ENCODE measurements around the gene GANC. TPM values are rescaled to one million over a fixed set of nuclear protein-coding genes. Genes with fewer than 3 reads are reported as not detected.

GANC gene
- total RNA-seq, 1 donor = 21.4 TPM

DNA sequence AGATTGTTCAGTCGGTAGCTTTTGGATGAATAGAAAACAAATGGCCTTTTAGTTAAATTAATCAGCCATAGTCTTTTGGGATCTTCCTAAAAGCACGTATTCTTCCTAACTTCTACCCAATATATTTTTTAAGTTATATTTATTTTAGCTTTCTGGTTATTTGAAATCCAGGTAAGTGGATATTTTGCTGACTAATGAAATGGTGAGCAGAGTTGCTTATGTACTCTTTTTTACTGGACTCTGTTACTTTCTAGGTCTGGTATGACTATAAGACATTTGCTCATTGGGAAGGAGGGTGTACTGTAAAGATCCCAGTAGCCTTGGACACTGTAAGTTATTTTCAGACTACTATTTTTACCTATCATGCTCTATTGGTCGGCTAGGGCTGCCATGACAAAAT is 72.5 kb downstream of the GANC start:
- H3K4me3 ChIP-seq (ENCODE audit: low read length) = no peak overlapping the region
- no peaks in the 10 kb centered on the region for H3K27me3 ChIP-seq (ENCODE audit: insufficient read depth, low read length)
- H3K9me3 ChIP-seq (ENCODE audit: low read depth, low read length) = no peaks in the 10 kb centered on the region
- no peaks in the 10 kb centered on the region for H3K4me1 ChIP-seq (ENCODE audit: insufficient read depth, low read length)

DNA sequence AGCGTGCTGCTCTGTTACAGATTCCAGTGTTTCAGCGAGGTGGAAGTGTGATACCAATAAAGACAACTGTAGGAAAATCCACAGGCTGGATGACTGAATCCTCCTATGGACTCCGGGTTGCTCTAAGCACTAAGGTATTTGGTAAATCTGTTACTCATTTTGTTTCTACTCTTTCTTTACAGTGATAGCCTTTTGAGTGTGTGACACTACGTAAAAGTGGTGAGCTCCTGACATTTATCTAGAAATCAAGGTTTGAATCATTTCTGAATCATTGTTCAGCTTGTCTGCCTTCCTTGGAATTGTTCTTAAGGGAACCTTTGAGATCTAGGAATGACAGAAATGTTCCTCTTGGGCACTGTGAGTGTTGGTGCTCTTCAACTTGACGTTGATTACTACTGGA is 75.1 kb downstream of the GANC start:
- no peaks in the 10 kb centered on the region for H3K4me1 ChIP-seq (ENCODE audit: insufficient read depth, low read length)
- H3K9me3 ChIP-seq (ENCODE audit: low read depth, low read length) = no peaks in the 10 kb centered on the region
- H3K4me3 ChIP-seq (ENCODE audit: low read length) = no peak overlapping the region
- H3K27me3 ChIP-seq (ENCODE audit: insufficient read depth, low read length) = no peaks in the 10 kb centered on the region

DNA sequence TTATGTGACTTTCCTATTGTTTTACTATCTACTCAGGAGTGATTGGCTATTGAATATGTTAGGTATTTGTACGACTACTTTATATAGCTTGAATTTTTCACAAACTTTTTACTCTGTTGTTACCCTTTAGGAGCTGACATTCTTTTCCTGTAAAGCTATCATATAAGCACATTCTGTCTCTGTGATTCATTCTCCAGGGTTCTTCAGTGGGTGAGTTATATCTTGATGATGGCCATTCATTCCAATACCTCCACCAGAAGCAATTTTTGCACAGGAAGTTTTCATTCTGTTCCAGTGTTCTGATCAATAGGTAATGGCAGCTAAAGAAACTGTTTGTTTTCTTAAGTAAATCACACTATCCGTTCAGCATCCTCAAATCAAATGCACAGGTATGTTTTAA is 76.2 kb downstream of the GANC start:
- no peaks in the 10 kb centered on the region for H3K9me3 ChIP-seq (ENCODE audit: low read depth, low read length)
- H3K27me3 ChIP-seq (ENCODE audit: insufficient read depth, low read length) = no peaks in the 10 kb centered on the region
- H3K4me1 ChIP-seq (ENCODE audit: insufficient read depth, low read length) = no peaks in the 10 kb centered on the region
- no peak overlapping the region for H3K4me3 ChIP-seq (ENCODE audit: low read length)

DNA sequence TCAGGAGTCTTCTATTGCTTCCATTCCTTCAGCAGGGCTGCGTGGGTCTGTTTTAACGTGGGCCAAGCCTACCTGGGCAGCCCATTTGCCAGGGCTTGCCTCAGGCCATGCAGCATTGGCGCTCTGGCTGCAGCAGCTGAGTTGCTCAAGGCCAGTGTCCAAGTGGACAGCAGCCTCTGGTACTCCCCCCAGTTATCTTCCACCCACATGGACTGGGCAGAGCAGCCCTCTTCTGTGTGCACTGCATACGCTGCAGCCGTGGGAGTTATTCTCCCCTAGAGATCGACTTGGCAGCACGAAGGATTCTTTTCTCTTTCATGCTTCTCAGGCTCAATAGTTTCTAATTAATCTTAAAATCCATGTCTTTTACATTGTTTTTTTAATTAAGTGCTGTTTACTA is 79.4 kb downstream of the GANC start:
- Histone ChIP-seq H3K4me1 (ENCODE audit: insufficient read depth, low read length) (no peaks in the 10 kb centered on the region), H3K9me3 (ENCODE audit: low read depth, low read length) (no peaks in the 10 kb centered on the region), H3K4me3 (ENCODE audit: low read length) (no peak overlapping the region), H3K27me3 (ENCODE audit: insufficient read depth, low read length) (no peaks in the 10 kb centered on the region)

DNA sequence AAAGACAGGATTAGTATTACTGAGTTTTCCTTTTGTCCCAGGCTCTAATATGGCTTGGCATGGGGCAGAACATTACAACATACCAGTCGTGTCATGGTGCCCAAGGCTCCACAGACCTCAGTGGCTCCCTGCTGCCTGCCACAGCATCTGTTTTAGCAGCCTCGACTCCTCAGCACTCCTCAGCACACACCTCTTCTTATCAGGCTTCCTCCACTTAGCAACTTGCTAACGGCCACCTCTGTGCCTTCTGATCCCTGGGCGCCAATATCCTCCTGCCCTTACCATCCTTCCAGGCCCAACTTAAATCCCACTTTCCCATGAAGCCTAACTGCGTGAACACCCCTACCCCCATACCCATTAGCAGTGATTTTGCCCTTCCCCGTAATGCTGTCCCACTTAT is 80.1 kb downstream of the GANC start:
- Histone ChIP-seq H3K27me3 (ENCODE audit: insufficient read depth, low read length) (no peaks in the 10 kb centered on the region), H3K9me3 (ENCODE audit: low read depth, low read length) (no peaks in the 10 kb centered on the region), H3K4me1 (ENCODE audit: insufficient read depth, low read length) (no peaks in the 10 kb centered on the region), H3K4me3 (ENCODE audit: low read length) (no peak overlapping the region)

DNA sequence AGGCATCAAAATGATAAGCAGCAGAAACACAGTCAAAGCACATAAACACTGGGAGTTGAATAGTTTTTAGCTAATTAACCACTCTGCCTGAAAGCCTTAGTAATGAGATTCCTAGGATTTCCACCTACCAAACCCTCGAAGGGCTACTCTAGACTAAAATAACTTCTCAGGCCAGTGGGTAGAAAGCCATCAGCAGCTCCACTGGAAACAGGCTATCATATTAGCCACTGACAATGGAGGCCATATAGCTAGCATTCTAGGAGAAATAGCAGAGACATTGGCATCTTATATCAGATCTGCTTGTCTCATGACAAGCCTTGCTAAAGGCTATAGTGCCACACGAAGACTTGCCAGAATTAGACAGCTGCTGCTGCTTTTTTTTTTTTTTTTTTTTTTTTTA is 81.8 kb downstream of the GANC start:
- peaks cover 13% of the 10 kb centered on the region for H3K4me1 ChIP-seq (ENCODE audit: insufficient read depth, low read length)
- no peak overlapping the region for H3K4me3 ChIP-seq (ENCODE audit: low read length)
- no peaks in the 10 kb centered on the region for H3K9me3 ChIP-seq (ENCODE audit: low read depth, low read length)
- no peaks in the 10 kb centered on the region for H3K27me3 ChIP-seq (ENCODE audit: insufficient read depth, low read length)

DNA sequence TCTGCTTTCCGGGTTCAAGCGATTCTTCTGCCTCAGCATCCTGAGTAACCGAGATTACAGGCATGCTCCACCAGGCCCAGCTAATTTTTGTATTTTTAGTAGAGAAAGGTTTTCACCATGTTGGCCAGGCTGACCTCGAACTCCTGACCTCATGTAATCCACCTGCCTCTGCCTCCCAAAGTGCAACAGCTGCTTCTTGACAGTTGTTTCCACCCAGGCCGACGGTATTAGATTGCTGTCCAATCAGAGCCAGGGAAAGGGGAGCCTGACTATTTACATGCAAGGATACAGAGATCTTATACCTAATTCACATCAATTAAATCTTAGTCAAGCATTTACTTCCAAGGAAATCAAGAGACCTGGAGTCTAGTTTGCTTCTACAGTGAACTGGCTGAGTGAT is 82.3 kb downstream of the GANC start:
- H3K27me3 ChIP-seq (ENCODE audit: insufficient read depth, low read length) = no peaks in the 10 kb centered on the region
- peaks cover 16% of the 10 kb centered on the region for H3K4me1 ChIP-seq (ENCODE audit: insufficient read depth, low read length)
- H3K4me3 ChIP-seq (ENCODE audit: low read length) = no peak overlapping the region
- no peaks in the 10 kb centered on the region for H3K9me3 ChIP-seq (ENCODE audit: low read depth, low read length)

DNA sequence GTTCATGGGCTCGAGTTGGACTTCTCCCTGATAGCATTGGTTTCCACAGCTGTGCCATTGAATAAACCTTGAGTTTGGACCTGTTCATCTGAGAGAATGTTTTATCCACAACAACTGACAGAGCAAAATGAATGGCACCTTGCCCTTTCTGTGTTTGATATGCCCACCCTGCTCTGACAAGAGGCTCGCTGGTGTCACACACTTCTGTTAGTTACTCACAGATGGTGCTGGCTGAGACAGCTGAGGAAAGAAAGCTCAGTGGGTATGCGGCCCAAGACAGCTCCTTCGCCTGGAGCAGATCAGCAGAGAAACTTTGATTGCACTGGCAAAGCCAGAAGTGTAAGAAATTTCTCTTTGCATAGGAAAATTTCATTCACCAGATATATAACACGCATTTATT is 83.8 kb downstream of the GANC start:
- no peaks in the 10 kb centered on the region for H3K9me3 ChIP-seq (ENCODE audit: low read depth, low read length)
- no peaks in the 10 kb centered on the region for H3K27me3 ChIP-seq (ENCODE audit: insufficient read depth, low read length)
- peaks cover 22% of the 10 kb centered on the region for H3K4me1 ChIP-seq (ENCODE audit: insufficient read depth, low read length)
- no peak overlapping the region for H3K4me3 ChIP-seq (ENCODE audit: low read length)

DNA sequence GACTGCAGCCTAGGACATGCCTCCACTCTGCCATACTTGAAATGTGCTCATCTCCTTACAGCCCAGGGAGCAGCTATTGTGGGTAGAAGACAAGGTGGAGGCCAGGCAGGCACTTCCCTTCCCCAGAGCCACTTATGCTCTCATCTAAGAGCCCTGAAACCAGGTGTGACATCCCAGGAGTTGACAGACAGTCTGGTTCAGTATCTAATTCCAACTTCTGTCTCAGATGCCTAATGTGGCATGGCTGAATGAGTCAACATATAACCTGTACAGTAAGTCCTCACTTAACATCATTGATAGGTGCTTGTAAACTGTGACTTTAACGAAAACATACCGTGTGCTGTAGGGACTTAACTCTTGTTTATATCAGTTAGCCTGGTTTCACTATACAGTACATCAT is 85.1 kb downstream of the GANC start:
- Histone ChIP-seq H3K4me3 (ENCODE audit: low read length) (no peak overlapping the region), H3K27me3 (ENCODE audit: insufficient read depth, low read length) (no peaks in the 10 kb centered on the region), H3K9me3 (ENCODE audit: low read depth, low read length) (no peaks in the 10 kb centered on the region), H3K4me1 (ENCODE audit: insufficient read depth, low read length) (peaks cover 22% of the 10 kb centered on the region)

DNA sequence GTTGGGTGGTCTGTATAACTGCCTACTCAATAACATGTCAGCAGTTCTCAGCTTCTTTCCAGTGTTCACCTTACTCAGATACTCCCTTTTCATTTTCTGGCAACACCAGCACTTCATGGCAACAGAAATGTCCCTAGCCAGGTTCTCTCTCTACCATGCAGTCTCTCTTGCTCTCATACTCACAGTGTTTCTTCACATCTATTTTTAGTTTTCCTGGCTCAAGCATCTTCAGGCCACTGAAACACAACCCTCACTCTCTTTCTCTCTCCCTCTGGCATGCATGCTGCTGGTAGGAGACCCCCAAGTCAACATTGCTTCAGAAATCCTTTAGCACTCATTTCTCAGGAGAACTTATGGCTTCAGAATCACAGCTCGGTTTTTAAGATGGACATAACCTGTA is 86.2 kb downstream of the GANC start, which contains the start of gene CAPN3:
TSS of gene CAPN3 (plus strand) at position 253 of the 400 bp plus-strand sequence. CDS start 305 bp downstream, outside the sequence.
- Histone ChIP-seq H3K27me3 (ENCODE audit: insufficient read depth, low read length) (no peaks in the 10 kb centered on the region), H3K4me1 (ENCODE audit: insufficient read depth, low read length) (peaks cover 22% of the 10 kb centered on the region), H3K4me3 (ENCODE audit: low read length) (no peak within 1 kb of the TSS), H3K9me3 (ENCODE audit: low read depth, low read length) (no peaks in the 10 kb centered on the region)

DNA sequence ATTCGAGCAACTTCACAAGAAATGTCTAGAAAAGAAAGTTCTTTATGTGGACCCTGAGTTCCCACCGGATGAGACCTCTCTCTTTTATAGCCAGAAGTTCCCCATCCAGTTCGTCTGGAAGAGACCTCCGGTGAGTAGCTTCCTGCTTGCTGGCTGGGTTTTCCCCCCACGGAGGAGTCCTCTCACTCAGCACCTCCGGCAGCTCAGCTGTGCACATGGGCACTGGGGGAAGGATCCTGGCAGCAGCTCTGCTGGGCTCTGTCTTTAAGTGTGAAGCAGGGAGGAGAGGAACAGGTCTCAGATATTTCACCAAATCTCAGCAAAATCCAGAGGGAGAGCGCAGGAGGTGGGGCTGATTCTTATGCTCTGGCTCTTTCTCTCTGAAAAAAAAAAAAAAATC is 87.0 kb downstream of the GANC start:
- H3K27me3 ChIP-seq (ENCODE audit: insufficient read depth, low read length) = no peaks in the 10 kb centered on the region
- H3K4me1 ChIP-seq (ENCODE audit: insufficient read depth, low read length) = peaks cover 29% of the 10 kb centered on the region
- no peaks in the 10 kb centered on the region for H3K9me3 ChIP-seq (ENCODE audit: low read depth, low read length)
- no peak overlapping the region for H3K4me3 ChIP-seq (ENCODE audit: low read length)

DNA sequence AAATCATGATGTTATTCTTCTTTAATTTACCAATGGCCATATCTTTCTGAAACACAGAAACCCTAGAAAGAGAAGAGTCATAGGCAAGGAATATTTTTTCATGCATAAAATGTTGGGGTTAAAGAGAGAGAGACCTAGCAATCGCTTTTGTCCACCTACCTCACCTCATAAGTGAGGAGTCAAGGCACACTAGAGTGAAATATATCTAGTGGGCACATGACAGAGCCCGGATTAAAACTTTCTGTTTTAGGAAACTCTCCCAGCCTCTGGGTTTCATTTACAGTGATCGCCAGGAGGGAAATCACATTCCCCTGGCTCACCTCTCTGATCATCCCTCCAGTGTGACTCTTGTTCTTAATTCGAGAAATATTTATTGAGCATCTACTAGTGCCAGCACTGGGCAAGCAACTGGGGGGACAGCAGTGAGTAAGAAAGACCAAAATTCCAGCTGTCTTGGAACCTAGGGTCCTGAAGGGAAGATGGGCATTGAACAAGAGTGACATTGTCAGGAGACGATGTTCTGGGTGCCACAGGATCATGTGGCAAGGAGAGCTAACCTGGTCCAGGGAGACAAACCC is 87.6 kb downstream of the GANC start:
- no peak overlapping the region for H3K4me3 ChIP-seq (ENCODE audit: low read length)
- H3K9me3 ChIP-seq (ENCODE audit: low read depth, low read length) = no peaks in the 10 kb centered on the region
- peaks cover 35% of the 10 kb centered on the region for H3K4me1 ChIP-seq (ENCODE audit: insufficient read depth, low read length)
- no peaks in the 10 kb centered on the region for H3K27me3 ChIP-seq (ENCODE audit: insufficient read depth, low read length)

DNA sequence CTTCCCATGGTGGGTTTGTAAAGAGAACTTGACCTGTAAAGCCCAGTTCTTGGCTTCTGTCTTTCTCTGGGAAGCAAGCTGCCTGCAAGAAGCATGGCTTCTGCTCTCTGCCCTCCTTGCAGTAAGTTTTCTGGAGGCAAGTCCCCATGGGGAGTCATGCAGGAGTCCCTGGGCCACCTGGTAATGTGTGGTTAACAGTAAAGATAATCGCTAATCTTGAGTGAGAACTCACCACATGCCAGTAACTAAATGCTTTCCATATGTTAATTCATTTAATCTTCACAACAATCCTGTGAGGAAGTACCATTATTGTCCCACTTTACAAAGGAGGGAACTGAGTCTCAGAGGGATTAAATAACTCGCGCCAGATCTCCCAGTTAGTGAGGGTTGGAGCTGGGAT is 90.5 kb downstream of the GANC start:
- Histone ChIP-seq H3K27me3 (ENCODE audit: insufficient read depth, low read length) (no peaks in the 10 kb centered on the region), H3K9me3 (ENCODE audit: low read depth, low read length) (no peaks in the 10 kb centered on the region), H3K4me3 (ENCODE audit: low read length) (no peak overlapping the region), H3K4me1 (ENCODE audit: insufficient read depth, low read length) (peaks cover 62% of the 10 kb centered on the region)

DNA sequence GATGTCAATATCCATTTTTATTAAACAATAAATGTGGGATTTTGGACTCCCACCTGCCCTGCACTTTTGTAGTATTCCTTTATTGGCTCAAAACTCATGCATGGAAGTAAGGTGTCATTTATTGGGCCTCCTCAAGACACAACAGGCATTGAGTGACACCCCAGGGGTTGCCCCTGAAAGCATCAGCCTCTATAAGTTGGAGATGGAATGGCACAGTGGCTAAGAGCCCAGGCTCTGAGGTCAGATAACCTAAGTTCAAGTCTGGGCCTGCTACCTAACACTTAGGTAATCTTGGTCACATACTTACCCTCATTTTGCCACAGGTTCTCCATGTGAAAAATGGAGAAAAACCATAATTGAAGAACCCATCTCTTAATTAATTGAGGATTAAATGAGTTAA is 90.9 kb downstream of the GANC start:
- no peak overlapping the region for H3K4me3 ChIP-seq (ENCODE audit: low read length)

DNA sequence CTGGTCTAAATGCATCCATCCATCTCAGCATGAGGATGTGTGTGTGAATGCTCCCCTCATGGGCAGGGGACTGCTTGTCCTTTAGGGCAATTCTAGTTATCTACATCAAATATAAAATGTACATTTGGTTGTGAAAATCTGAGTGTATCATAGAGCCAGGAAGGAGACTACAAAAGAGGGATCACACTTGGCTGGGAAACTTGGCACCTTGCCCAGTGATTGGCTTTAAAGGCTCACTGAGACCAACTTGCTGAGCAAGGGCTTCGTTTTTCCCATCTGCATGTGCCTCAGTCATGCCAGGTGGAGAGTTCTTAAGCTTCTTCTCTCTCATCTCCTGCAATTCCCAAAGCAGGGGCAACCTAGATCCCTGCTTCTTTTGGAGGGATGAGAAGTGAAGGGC is 91.5 kb downstream of the GANC start:
- Histone ChIP-seq H3K4me3 (ENCODE audit: low read length) (no peak overlapping the region), H3K27me3 (ENCODE audit: insufficient read depth, low read length) (no peaks in the 10 kb centered on the region), H3K9me3 (ENCODE audit: low read depth, low read length) (no peaks in the 10 kb centered on the region), H3K4me1 (ENCODE audit: insufficient read depth, low read length) (peaks cover 62% of the 10 kb centered on the region)

More for the DNA sequence above, 90.9 kb downstream of the GANC start:
- Histone ChIP-seq H3K9me3 (ENCODE audit: low read depth, low read length) (no peaks in the 10 kb centered on the region), H3K4me1 (ENCODE audit: insufficient read depth, low read length) (peaks cover 62% of the 10 kb centered on the region), H3K27me3 (ENCODE audit: insufficient read depth, low read length) (no peaks in the 10 kb centered on the region)

DNA sequence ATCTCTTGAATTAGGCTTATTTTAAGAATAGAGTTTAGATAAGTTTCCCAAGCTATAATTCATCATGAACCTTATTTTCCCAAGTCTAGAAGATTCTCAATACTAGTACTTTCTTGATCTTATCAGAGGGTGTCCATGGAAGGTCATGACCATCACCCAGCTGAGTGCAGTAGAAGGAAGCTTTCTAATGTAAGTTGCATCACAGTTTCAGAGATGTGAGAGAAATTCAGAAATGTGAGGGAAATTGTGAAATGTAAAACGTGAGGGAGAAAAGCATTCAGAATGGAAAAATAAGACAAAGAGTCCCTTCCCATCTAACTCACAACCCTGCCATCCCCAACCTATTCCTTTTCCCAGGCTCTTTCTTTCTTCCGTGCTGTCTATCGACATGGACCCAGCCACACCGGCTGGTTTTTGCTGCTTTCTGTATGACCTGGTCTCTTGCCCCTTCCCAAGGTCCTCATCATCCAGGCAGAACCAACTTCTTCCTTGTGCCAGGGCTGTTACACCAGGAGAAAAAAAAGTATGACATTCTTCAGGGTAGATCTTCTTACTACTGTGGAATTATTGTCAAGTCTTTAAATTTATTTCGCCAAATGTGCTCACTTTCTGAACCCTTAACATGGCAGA is 93.0 kb downstream of the GANC start:
- Histone ChIP-seq H3K4me3 (ENCODE audit: low read length) (no peak overlapping the region), H3K9me3 (ENCODE audit: low read depth, low read length) (no peaks in the 10 kb centered on the region), H3K4me1 (ENCODE audit: insufficient read depth, low read length) (peaks cover 67% of the 10 kb centered on the region), H3K27me3 (ENCODE audit: insufficient read depth, low read length) (no peaks in the 10 kb centered on the region)

All from mononuclear cell (primary cell).